HT1080 (cell line): Measurements from ENCODE around the gene MAST4. TPM values are rescaled to one million over a fixed set of nuclear protein-coding genes. Genes with fewer than 3 reads are reported as not detected.

Source experiments
- DNase-seq: peaks from one replicate; pipeline ENCODE4 v3.0.0-alpha.2; 2015; ENCODE audit warnings: low read depth
- total RNA-seq: library from RNA; depleted of rRNA; stranded (reverse); fragments of >200 nt; shearing (Covaris generic); gene quantifications from 2 replicates; pipeline ENCODE4 v1.2.3, GENCODE V29; 2014

Gene MAST4
- total RNA-seq, 1 experiment from 2014 or later = 8.7 TPM

GRCh38 chr5:66949066-66949465 lies 352.9 kb downstream of the MAST4 start:
- no peak for DNase-seq

GRCh38 chr5:66952153-66952552 lies 356.0 kb downstream of the MAST4 start:
- no peak for DNase-seq

DNA sequence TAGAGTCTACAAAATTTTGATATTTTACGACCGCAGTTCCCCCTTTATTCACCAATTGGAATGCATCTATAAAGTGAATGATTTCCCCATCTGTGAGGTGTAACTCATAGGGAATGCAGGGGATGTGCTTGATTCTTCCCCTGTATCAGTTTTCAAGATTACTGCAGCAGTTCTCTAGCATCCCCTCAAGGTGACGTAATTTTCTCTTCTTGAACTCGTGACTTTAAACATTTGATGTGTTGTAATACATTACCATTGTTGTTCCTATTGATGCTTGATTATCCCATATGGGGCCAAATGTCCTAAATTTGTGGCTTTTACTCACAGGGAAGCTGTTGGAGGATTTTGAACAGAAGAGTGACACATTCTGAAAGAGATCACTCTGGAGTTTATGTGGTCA lies 360.2 kb downstream of the MAST4 start:
- DNase-seq = no peak

- DNase-seq = peak; percentile 71
Observed at GRCh38 chr5:66958201-66958979, 362.2 kb downstream of the MAST4 start.

DNA sequence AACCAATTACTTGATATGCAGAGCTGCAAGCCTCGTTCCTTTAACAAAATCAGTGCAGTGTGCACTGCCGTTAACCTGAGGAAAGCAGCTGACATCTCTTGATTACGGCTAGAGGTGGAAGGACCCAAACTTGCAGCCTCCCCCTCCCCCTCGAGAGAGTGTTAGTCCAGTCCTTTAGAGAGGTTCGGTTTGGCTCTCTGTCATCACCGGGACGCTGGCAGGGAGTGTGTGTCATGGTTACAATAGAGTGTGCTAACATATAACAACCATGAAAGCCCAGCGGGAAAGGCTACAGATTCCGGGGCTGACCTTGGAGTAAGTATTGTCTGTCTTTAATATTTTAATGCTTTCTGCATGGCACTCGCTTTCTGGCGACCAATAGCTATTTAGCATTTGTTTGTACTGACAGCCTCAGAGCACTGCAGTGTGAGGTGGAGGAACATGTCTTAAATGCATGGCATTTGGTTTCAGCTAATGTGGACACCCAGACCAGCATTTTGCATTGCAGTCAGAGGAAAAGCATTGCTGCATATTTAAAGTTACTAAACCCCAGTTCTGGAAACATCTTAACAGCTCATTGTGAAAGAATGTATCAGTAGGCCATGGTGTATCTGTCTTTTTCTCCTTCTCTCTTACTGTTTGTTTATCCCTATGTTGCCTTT lies 362.9 kb downstream of the MAST4 start:
- peak; percentile 53 for DNase-seq

DNA sequence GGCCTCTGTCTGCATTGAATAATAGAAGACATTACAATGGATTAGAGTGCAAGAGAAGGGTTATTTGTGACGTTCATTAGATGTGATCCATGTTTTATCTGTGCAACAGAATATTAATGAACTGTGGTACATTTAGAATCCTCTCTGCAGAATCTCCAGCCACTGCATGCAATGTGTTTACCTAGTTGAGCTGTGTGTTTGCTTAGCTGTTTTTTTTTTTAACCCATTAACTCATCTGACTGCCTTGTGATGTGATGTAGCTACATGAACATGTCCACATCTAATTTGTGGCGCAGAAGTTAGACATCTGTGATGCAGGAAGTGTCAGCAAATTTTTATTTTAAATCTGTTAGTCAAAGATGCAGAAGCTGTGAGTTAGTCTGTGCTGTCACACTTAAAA lies 363.5 kb downstream of the MAST4 start:
- DNase-seq = no peak

DNA sequence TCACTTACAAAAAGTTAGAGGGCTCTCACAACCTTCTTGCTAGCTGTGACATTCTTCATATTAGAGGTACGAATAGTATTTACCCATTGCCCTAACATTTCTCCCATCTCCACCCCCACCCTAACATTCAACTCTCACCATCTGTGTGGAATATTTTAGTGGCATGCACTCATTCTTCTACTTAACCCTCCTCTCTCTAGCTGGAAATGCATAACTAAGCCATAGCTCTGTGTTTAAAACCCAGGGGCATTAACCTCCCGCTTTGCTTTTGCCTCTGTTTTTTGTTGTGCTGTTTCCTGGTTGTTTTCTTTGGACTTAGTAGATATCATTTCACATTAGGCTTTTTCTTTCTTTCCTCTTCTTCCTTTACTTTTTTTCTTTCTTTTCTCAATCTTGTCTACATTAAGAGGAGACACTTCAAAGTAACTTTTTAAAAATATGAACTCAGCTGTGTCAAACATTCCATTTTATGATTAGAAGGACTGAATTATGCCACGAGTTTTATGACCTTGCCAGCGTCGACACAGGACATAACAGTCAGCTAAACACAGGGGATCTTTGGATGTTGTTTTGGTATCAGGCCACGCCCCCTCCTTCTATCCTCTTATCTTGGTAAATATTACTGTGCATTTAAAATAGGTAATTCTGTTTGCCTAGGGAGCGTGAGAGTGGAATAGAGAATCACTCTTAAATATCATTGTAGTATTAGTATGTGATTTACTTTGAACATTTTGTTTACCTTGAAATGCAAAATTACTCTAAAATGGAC lies 364.4 kb downstream of the MAST4 start:
- DNase-seq = no peak

DNA sequence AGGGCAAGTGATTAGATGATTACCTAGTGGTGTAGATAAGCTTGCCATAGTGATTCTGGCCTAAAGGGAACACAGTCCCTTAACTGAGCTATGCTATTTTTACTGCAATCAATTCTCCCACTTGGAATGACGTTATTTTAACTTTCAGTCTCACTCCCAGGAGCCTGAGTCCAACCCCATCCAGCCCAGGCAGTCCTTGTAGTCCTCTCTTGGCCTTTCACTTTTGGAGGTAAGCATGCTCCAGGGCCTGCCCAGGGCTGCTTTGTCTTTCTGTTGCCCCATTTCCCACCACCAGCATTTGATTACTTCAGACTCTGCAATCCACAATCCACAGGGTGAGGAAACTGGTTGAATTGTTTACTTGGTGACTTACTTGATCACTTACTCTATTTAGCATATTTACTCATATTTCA lies 367.4 kb downstream of the MAST4 start:
- DNase-seq = peak; percentile 22

DNA sequence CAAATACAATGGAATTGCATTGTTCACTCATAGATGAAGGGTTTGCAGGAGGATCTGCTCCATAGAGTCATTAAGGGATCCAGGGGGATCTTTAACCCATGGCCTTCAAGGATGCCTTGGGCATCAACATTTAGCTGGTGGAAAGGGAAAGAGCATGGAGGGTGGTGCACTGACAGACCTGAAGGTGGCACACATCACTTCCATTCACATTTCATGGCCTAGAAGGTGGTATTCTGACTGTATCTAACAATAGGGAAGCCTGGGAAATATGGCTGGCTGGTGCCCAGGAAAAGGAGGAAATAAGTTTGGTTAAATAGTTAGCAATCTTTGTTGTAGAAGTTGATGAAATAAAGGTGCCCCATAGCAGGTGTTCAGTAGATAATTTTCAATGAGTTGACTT lies 370.2 kb downstream of the MAST4 start:
- DNase-seq = peak; percentile 17

GRCh38 chr5:66967102-66967501 lies 370.9 kb downstream of the MAST4 start:
- DNase-seq = peak; percentile 90

- DNase-seq = peak; percentile 37
Observed at GRCh38 chr5:66967826-66968262, 371.7 kb downstream of the MAST4 start.

- DNase-seq = no peak
Observed at GRCh38 chr5:66969484-66969883, 373.3 kb downstream of the MAST4 start.

- DNase-seq = no peak
Observed at GRCh38 chr5:66969963-66970362, 373.8 kb downstream of the MAST4 start.

DNA sequence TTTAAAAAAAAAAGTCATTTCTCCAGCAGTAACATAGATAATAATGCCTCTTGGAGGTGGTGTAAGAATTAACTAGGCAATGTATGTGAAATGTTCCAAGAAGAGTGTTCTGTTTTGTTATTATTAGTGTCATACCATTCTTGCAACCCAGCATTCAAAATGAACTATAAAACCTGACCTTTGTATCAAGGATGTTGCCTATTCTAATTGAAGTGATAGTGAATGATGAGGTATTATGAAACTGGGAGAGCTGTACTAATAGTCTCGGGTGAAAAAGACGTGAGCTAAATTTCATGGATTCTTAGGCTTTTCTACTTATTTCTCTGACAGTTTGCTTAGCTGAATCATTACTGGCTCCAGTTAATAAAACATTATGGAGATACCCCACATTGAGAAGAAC lies 375.8 kb downstream of the MAST4 start:
- no peak for DNase-seq

DNA sequence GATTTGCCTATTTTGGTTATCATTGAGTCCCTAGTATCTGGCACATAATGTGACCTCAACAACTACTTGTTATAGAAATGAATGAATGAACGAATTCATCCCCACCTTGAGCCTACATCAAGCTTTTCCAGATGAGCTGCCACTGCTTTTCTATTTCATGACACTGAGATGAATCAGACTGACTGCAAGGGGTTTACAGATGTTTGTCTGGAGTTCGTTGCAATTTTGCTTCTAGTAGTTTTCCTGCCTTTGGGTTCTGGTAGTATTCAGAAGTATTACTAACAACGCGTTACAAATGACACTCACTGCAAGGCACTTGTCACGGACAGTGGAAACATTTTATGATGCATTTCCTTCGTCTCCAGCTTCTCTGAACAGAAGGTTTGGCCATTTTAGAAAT lies 378.1 kb downstream of the MAST4 start:
- peak; percentile 27 for DNase-seq

DNA sequence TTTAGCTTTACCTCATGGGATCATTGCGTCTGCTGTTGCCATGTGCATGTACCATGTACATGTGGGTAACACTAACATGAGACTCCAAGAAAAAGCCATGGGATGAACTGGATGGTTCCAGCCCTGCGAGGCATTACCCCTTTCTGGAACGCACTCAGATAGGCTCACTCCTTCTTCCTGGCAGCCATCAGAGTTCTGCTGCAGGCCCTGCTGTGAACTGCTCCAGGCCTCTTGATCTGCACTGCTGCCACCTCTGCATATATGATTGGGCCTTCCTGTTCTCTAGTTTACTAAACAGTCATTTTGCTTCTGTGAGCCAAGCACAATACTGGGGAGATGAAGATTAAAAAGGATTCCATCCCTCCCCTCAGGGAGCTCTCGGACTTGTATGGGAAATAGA lies 379.9 kb downstream of the MAST4 start:
- no peak for DNase-seq

- DNase-seq = no peak
Observed at GRCh38 chr5:66979738-66980137, 383.5 kb downstream of the MAST4 start.

GRCh38 chr5:66981266-66982055 lies 385.3 kb downstream of the MAST4 start:
- no peak for DNase-seq

DNA sequence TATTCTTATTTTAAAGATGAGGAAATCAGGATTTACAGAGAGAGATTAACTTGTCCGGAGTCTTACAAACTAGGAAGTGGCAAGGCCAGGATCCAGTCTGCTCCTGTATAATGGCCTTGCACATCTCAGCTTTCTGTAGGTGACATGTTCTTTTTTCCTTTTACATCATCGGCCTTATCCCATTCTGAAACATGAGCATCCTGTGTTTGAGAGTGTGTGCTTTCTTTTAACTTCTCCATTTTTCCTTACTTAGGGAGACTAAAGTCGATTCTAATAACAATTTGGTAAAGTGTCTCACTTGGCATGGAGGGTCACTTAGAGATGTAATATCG lies 385.8 kb downstream of the MAST4 start:
- DNase-seq = no peak

DNA sequence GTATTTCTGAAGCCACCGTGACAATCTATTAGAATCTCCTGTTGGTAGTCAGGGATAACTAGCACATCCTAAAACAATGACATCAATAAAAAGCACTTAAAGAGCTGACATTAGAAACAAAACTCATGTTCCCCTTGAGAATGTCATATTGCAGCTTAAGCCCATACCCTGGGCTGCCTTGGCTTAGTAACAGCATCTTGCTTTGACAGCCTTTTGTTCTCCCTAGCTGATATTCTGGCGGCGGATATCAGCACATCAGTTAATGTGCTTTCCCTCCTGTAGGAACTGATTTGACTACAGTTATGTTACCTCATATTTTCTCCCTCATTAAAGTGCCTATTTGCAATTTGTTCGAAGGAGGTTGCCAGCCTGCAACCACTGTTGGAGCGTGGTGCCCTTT lies 386.3 kb downstream of the MAST4 start:
- DNase-seq = no peak

GRCh38 chr5:66985417-66985816 lies 389.2 kb downstream of the MAST4 start:
- no peak for DNase-seq

- DNase-seq = no peak
Observed at GRCh38 chr5:66986009-66986408, 389.8 kb downstream of the MAST4 start.
